Ovary (tissue), 9 donors: ENCODE data around the gene SCD5. TPM values are rescaled to one million over a fixed set of nuclear protein-coding genes. Genes with fewer than 3 reads are reported as not detected.
A peak's percentile ranks its signal among the peaks of the same experiment; 100 is the strongest.

ENCODE experiments used
- DNase-seq, 5 donors: peaks; one replicate each; pipeline ENCODE4 v3.0.0-alpha.2; 2019 to 2020
- H3K27ac ChIP-seq, 2 donors: fragments of 200-600 bp; one replicate each; pipeline versions ENCODE4 v1.5.1 to v1.8.0; 2019 to 2022
- H3K27me3 ChIP-seq: fragments of 200-600 bp; one replicate; pipeline ENCODE4 v1.8.0; 2022
- H3K36me3 ChIP-seq: fragments of 200-600 bp; sonication (generic); one replicate; pipeline ENCODE4 v1.5.1; 2019
- H3K4me1 ChIP-seq: one replicate; pipeline ENCODE4 v1.8.1; 2013; ENCODE audit warnings: mild to moderate bottlenecking, moderate library complexity; ENCODE audit not compliant: insufficient read depth
- H3K4me3 ChIP-seq: fragments of 200-600 bp; sonication (generic); one replicate; pipeline ENCODE4 v1.5.1; 2017
- H3K9me3 ChIP-seq, 2 donors: fragments of 200-600 bp in 1 of 2; sonication (generic) in 1 of 2; one replicate each; pipeline versions ENCODE4 v1.5.1 to v1.8.1; 2013 to 2019; ENCODE audit warnings: mild to moderate bottlenecking in 1 of 2, moderate library complexity in 1 of 2
- CTCF ChIP-seq, 3 donors: fragments of 450-650 bp in 2 of 3; fragments of 200-600 bp in 1 of 3; IDR thresholded peaks; one replicate each; pipeline versions ENCODE4 v1.5.1 to v1.8.0; 2016 to 2022; ENCODE audit warnings: antibody characterized with exemption in 3 of 3, mild to moderate bottlenecking in 1 of 3
- EP300 ChIP-seq: sonication (generic); formaldehyde crosslinking; IDR thresholded peaks from one replicate; pipeline ENCODE4 v1.6.1; 2017; ENCODE audit warnings: antibody characterized with exemption
- POLR2A ChIP-seq: fragments of 450-650 bp; IDR thresholded peaks from one replicate; pipeline ENCODE4 v1.6.1; 2017; ENCODE audit warnings: antibody characterized with exemption, mild to moderate bottlenecking, moderate library complexity
- WGBS, 3 donors: extraction: QIAGEN DNeasy Blood & Tissue Kit in 1 of 3; methylation state at CpG; one replicate each; pipeline versions ENCODE4 v1.1.5 to v1.1.7; 2013 to 2017; 5-methylcytosine and 5-hydroxymethylcytosine counted together
- intact Hi-C, 4 donors: fragments of 100-400 bp; cut with DNase I; formaldehyde crosslinking; loops; one replicate each; pipeline versions ENCODE4 v1.11.0 to v1.15.1; 2022 to 2023
- polyA plus RNA-seq, 2 donors: library from polyadenylated mRNA; stranded (reverse); fragments of 200-250 nt in 1 of 2; fragments of 350-450 nt in 1 of 2; fragmentation: Illumina TruSeq in 1 of 2; extraction: RNeasy Lipid Tissue Mini Kit (QIAGEN cat#74804) in 1 of 2; gene quantifications; one replicate each; pipeline ENCODE4 v1.2.3, GENCODE V29; 2013 to 2014
- total RNA-seq, 7 donors: library from RNA; depleted of rRNA in 2 of 7; stranded (reverse); fragments of >200 nt in 2 of 7; fragmentation: NEBNext Ultra II Directional in 3 of 7; extraction: Animal tissue kit (Norgen Biotek cat#: 25700) in 3 of 7; gene quantifications; one replicate each; pipeline versions ENCODE4 v1.1.0 to v1.2.4, GENCODE V29; 2016 to 2023
- donor health status: DM: no; HTN: no; CAD: no; lungs with moderate emphysema.
- donor health status: DM: no; HTN: no; CAD: no.
- donor health status: Bipolar disorder and iron deficiency.
- donor health status: DM: yes; HTN: yes; CAD: no.
- donor health status: DM: no; HTN: no; CAD: no.
- donor health status: DM: yes; HTN: yes; CAD: no.

SCD5 gene
- total and polyA plus RNA-seq, 9 donors = 96.3 to 203 (median 119) TPM

- no peak for TF ChIP-seq EP300
- TF ChIP-seq CTCF (IDR thresholded peaks at IDR 0.05) = no peak
- intact Hi-C loops = no loop called here
- no peak overlapping the region for H3K4me3 ChIP-seq
These were observed 11.0 kb upstream of the SCD5 start for GRCh38 chr4:82809619-82810018.

GRCh38 chr4:82803746-82804145 is 5.2 kb upstream of the SCD5 start:
- WGBS, 3 donors = 93 to 96% (median 94%) methylated on average over 4 of the region's 4 CpGs
- intact Hi-C loops = no loop called here
- H3K4me1 ChIP-seq = peaks cover 3% of the 10 kb centered on the region
- H3K4me3 ChIP-seq = no peak overlapping the region
- DNase-seq = no peak
- no peaks in the 10 kb centered on the region for H3K36me3 ChIP-seq
- H3K9me3 ChIP-seq = no peaks in the 10 kb centered on the region
- no peak overlapping the region for H3K27ac ChIP-seq
- no peaks in the 10 kb centered on the region for H3K27me3 ChIP-seq
- TF ChIP-seq POLR2A (no peak), EP300 (no peak), CTCF (IDR thresholded peaks at IDR 0.05) (no peak)

More at GRCh38 chr4:82809619-82810018, 11.0 kb upstream of the SCD5 start:
- no peaks in the 10 kb centered on the region for H3K36me3 ChIP-seq
- H3K27me3 ChIP-seq = no peaks in the 10 kb centered on the region
- peaks cover 9% of the 10 kb centered on the region for H3K4me1 ChIP-seq
- H3K9me3 ChIP-seq = no peaks in the 10 kb centered on the region
- peak overlapping the region in 1 of 2 donors; percentile 28 for H3K27ac ChIP-seq
- no peak for DNase-seq

GRCh38 chr4:82802911-82803310 is 4.3 kb upstream of the SCD5 start:
- Histone ChIP-seq H3K9me3 (no peaks in the 10 kb centered on the region), H3K27me3 (no peaks in the 10 kb centered on the region), H3K4me1 (peaks cover 3% of the 10 kb centered on the region), H3K27ac (no peak overlapping the region), H3K36me3 (no peaks in the 10 kb centered on the region), H3K4me3 (no peak overlapping the region)
- DNase-seq = no peak
- 81 to 94% (median 93%) methylated on average over 2 of the region's 2 CpGs for WGBS, 3 donors
- TF ChIP-seq EP300 (no peak), POLR2A (no peak), CTCF (IDR thresholded peaks at IDR 0.05) (no peak)
- intact Hi-C loops = no loop called here

- Histone ChIP-seq H3K27me3 (no peaks in the 10 kb centered on the region), H3K36me3 (no peaks in the 10 kb centered on the region), H3K9me3 (no peaks in the 10 kb centered on the region), H3K4me1 (peaks cover 3% of the 10 kb centered on the region), H3K27ac (no peak overlapping the region), H3K4me3 (no peak overlapping the region)
- no peak for DNase-seq
- WGBS, 3 donors = 62 to 69% (median 63%) methylated on average over 3 of the region's 3 CpGs
- intact Hi-C loops = no loop called here
- TF ChIP-seq EP300 (no peak), CTCF (IDR thresholded peaks at IDR 0.05) (peak in 1 of 3 donors; percentile 19), POLR2A (no peak)
These were observed 3.4 kb upstream of the SCD5 start for GRCh38 chr4:82801910-82802521.
